ENCODE data around the gene GRK6.

- TF ChIP-seq CTCF (IDR thresholded peaks at IDR 0.05) (peak; percentile 97 to 99 (median 99)), POLR2A (IDR thresholded peaks at IDR 0.05) (no peak), EP300 (IDR thresholded peaks at IDR 0.05) (peak in 1 of 4 donors; percentile 7), POLR2AphosphoS5 (IDR thresholded peaks at IDR 0.05) (peak; percentile 25 to 35)
Measured at GRCh38 chr5:177454397-177455035, 28.0 kb downstream of the GRK6 start.
